Measurements from ENCODE around the gene GHRL. TPM values are rescaled to one million over a fixed set of nuclear protein-coding genes. Genes with fewer than 3 reads are reported as not detected.

The GHRL gene
- total RNA-seq, 1 experiment from 2014 or later = not detected

GRCh38 chr3:10338164-10338470 lies 45.4 kb upstream of the GHRL start:
- no peaks in the 10 kb centered on the region for H3K36me3 ChIP-seq (ENCODE audit: control insufficient read depth, insufficient read depth, low read length)
- in situ Hi-C loops (cut with HindIII; ENCODE audit: low pct_unique_long_range_greater_than_20kb, low sequenced_read_pairs) = no loop called here
- ATAC-seq (no peak), DNase-seq (ENCODE audit: low read depth, low spot score) (no peak)
- no peaks in the 10 kb centered on the region for H3K4me1 ChIP-seq (ENCODE audit: control insufficient read depth, insufficient read depth, low read length)
- intact Hi-C loops (cut with micrococcal nuclease; ENCODE audit: unreplicated experiment) = no loop called here
- H3K4me3 ChIP-seq (ENCODE audit: low read depth in 2 of 2, low read length in 2 of 2) = no peak overlapping the region
- CTCF ChIA-PET = interaction anchor here (0.9 kb wide), 1 partner anchor 97 kb away, joined by 5 read pairs; no protein-coding TSS in a partner anchor
- POLR2A ChIA-PET = no interaction called here
- TF ChIP-seq CTCF (IDR thresholded peaks at IDR 0.05) (no peak), SIN3A (IDR thresholded peaks at IDR 0.05; ENCODE audit: borderline replicate concordance, insufficient read depth, low read depth, low read length) (no peak), POLR2AphosphoS5 (IDR thresholded peaks at IDR 0.05; ENCODE audit: low read depth, low read length) (no peak), TCF7L2 (IDR thresholded peaks at IDR 0.05; ENCODE audit: low read depth, low read length) (no peak)
- TF ChIP-seq, protein P1, sequence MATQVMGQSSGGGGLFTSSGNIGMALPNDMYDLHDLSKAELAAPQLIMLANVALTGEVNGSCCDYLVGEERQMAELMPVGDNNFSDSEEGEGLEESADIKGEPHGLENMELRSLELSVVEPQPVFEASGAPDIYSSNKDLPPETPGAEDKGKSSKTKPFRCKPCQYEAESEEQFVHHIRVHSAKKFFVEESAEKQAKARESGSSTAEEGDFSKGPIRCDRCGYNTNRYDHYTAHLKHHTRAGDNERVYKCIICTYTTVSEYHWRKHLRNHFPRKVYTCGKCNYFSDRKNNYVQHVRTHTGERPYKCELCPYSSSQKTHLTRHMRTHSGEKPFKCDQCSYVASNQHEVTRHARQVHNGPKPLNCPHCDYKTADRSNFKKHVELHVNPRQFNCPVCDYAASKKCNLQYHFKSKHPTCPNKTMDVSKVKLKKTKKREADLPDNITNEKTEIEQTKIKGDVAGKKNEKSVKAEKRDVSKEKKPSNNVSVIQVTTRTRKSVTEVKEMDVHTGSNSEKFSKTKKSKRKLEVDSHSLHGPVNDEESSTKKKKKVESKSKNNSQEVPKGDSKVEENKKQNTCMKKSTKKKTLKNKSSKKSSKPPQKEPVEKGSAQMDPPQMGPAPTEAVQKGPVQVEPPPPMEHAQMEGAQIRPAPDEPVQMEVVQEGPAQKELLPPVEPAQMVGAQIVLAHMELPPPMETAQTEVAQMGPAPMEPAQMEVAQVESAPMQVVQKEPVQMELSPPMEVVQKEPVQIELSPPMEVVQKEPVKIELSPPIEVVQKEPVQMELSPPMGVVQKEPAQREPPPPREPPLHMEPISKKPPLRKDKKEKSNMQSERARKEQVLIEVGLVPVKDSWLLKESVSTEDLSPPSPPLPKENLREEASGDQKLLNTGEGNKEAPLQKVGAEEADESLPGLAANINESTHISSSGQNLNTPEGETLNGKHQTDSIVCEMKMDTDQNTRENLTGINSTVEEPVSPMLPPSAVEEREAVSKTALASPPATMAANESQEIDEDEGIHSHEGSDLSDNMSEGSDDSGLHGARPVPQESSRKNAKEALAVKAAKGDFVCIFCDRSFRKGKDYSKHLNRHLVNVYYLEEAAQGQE (IDR thresholded peaks at IDR 0.05; ENCODE audit: insufficient read depth in 1 of 2, low read depth in 2 of 2, low read length in 1 of 2) = no peak
- H3K9me3 ChIP-seq (ENCODE audit: control insufficient read depth, insufficient read depth, low read depth, low read length) = no peaks in the 10 kb centered on the region
- H3K27ac ChIP-seq (ENCODE audit: low read length) = no peak overlapping the region
- BruUV-seq (replicated peaks) = no TSS peak
- no peaks in the 10 kb centered on the region for H3K27me3 ChIP-seq (ENCODE audit: control insufficient read depth, insufficient read depth, low read length)

DNA sequence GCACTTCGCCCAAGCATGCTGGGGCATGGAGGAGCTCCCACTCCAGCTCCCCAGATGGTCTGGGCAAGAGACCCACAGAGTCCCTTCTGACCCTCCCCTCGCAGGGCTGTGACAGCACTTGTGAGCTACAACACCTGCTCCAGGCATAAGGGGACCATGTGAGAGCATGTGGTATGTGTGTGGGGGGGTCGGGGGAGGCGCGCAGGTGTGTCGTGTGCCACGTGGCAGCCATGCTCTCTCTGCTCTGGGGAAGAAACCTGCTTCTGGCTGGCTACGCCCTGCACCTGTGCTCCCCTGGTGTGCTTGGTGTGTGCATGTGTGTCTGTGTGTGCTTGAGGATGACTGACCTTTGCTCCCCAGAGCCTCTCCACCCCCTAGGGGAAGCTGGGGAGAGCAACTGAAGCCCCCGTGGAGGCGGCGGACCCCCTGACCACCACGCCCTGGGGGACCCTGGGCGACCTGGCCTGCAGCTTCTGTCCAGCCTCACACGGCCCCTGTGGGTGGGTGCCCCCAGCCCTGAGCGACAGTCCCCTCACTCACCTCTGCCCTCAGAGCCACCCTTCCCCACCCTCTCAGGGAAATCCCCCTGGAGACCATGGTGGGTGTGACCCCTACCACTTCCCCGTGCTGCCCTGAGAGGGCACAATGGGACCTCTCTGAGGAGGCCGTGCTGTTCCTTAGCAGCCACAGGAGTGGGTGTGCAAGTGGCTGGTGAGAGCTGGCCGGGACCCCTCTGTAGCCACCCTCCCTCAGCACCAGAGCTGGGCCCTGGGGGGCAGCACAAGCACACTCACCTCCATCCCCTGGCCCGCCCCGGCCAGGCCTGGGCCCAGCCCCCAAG lies 44.8 kb upstream of the GHRL start:
- no peak overlapping the region for H3K4me3 ChIP-seq (ENCODE audit: low read depth in 2 of 2, low read length in 2 of 2)
- ChIA-PET CTCF (interaction anchor here (0.9 kb wide), 1 partner anchor 98 kb away, joined by 5 read pairs; no protein-coding TSS in a partner anchor), POLR2A (interaction anchor here (0.7 kb wide), 1 partner anchor 28 kb away, joined by 5 read pairs; no protein-coding TSS in a partner anchor)
- TF ChIP-seq, protein P1 (IDR thresholded peaks at IDR 0.05; ENCODE audit: insufficient read depth in 1 of 2, low read depth in 2 of 2, low read length in 1 of 2) = no peak
- TF ChIP-seq POLR2AphosphoS5 (IDR thresholded peaks at IDR 0.05; ENCODE audit: low read depth, low read length) (no peak), SIN3A (IDR thresholded peaks at IDR 0.05; ENCODE audit: borderline replicate concordance, insufficient read depth, low read depth, low read length) (no peak), TCF7L2 (IDR thresholded peaks at IDR 0.05; ENCODE audit: low read depth, low read length) (no peak), CTCF (IDR thresholded peaks at IDR 0.05) (no peak)
- no peaks in the 10 kb centered on the region for H3K9me3 ChIP-seq (ENCODE audit: control insufficient read depth, insufficient read depth, low read depth, low read length)
- no peaks in the 10 kb centered on the region for H3K36me3 ChIP-seq (ENCODE audit: control insufficient read depth, insufficient read depth, low read length)
- no peaks in the 10 kb centered on the region for H3K27me3 ChIP-seq (ENCODE audit: control insufficient read depth, insufficient read depth, low read length)
- DNase-seq (ENCODE audit: low read depth, low spot score) (no peak), ATAC-seq (no peak)
- H3K4me1 ChIP-seq (ENCODE audit: control insufficient read depth, insufficient read depth, low read length) = no peaks in the 10 kb centered on the region
- H3K27ac ChIP-seq (ENCODE audit: low read length) = no peak overlapping the region
- no TSS peak for BruUV-seq (replicated peaks)
- in situ Hi-C loops (cut with HindIII; ENCODE audit: low pct_unique_long_range_greater_than_20kb, low sequenced_read_pairs) (no loop called here), intact Hi-C loops (cut with micrococcal nuclease; ENCODE audit: unreplicated experiment) (no loop called here)

Data from Panc1 (cell line).